T-helper 17 cell (primary cell): ENCODE results near the gene ZNF750. TPM values are rescaled to one million over a fixed set of nuclear protein-coding genes. Genes with fewer than 3 reads are reported as not detected.
"Not testable (repeated sequence)": the region's sequence is repeated elsewhere in the genome, so short reads cannot be mapped to it uniquely, and the experiment has no call there.

Source experiments
- ATAC-seq: fragments of 150-1000 bp; cut with Tn5 transposase; 2 replicates; pipeline ENCODE4 v1.10.0; 2021; ENCODE audit warnings: mild to moderate bottlenecking, moderate library complexity
- DNase-seq, 3 donors: peaks; one replicate each; pipeline versions ENCODE4 v3.0.0 to v3.0.0-alpha.2; 2020 to 2021
- H3K9me3 ChIP-seq: one replicate; pipeline ENCODE4 v1.7.0; 2013; ENCODE audit warnings: low read length, mild to moderate bottlenecking; ENCODE audit not compliant: control insufficient read depth, poor library complexity, severe bottlenecking
- H3K27ac Mint-ChIP-seq: one replicate; pipeline ENCODE4 v1.8.0; 2022; ENCODE audit warnings: mild to moderate bottlenecking, moderate library complexity, mixed read lengths
- H3K27me3 Mint-ChIP-seq: one replicate; pipeline ENCODE4 v1.8.0; 2022; ENCODE audit warnings: mixed read lengths
- H3K36me3 Mint-ChIP-seq: one replicate; pipeline ENCODE4 v1.8.0; 2022; ENCODE audit warnings: low read depth, mixed read lengths
- H3K4me1 Mint-ChIP-seq: one replicate; pipeline ENCODE4 v1.8.0; 2022; ENCODE audit warnings: mild to moderate bottlenecking, mixed read lengths
- H3K4me3 Mint-ChIP-seq: one replicate; pipeline ENCODE4 v1.8.0; 2022; ENCODE audit warnings: mild to moderate bottlenecking, moderate library complexity, mixed read lengths
- total RNA-seq, 4 donors: library from RNA in 2 of 4; stranded (reverse) in 2 of 4; gene quantifications; one replicate each; pipeline ENCODE4 v1.2.3 and lab custom pipeline; 2022 to 2026

ZNF750 gene
- total RNA-seq, 2 donors from 2014 or later: not detected

DNA sequence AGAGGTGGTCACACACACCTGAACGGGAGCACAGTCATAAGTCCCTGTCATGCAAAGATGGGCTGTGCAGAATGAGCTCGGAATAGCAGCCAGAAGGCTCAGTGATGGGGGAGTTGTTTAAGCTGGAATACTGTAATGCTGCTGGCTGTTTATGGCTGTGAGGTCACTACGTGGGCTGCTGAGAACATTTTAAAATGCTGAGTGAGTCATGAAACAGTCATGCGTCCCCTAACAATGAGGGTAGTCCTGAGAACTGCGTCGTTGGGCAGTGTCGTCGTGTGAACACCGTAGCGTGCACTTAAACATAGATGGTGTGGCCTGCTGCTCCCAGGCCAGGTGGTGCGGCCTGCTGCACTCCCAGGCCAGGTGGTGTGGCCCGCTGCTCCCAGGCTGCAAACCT lies 48.3 kb downstream of the ZNF750 start:
- no peak for ATAC-seq
- Mint-ChIP-seq H3K27me3 (no peaks in the 10 kb centered on the region), H3K4me3 (no peak overlapping the region), H3K36me3 (no peaks in the 10 kb centered on the region), H3K27ac (no peak overlapping the region), H3K4me1 (peaks cover 9% of the 10 kb centered on the region)
- H3K9me3 ChIP-seq: no peaks in the 10 kb centered on the region
- DNase-seq: no peak

DNA sequence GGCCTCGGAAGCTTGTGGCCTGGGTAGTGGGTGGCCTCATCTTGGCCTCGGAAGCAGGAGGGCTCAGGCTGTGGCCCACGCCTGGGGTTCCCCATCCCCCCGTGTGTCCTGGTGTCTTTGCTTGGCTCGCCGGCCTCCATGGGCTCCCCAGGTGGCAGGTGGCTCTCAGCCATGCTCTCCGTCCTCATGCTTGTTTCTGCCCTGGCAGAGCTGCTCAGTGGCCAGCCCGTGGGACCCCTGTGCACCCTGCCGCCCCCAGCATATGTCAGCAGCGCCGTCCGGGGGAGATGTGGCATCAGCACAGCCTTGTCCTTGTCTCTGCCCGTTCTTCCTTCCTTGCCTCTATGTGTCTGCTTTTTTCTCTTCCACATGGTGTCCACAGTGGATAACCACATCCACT lies 49.4 kb downstream of the ZNF750 start:
- Mint-ChIP-seq H3K4me3 (no peak overlapping the region), H3K4me1 (peaks cover 9% of the 10 kb centered on the region), H3K27me3 (no peaks in the 10 kb centered on the region), H3K27ac (peak overlapping the region; percentile 57), H3K36me3 (no peaks in the 10 kb centered on the region)
- no peaks in the 10 kb centered on the region for H3K9me3 ChIP-seq
- ATAC-seq (no peak), DNase-seq (no peak)

DNA sequence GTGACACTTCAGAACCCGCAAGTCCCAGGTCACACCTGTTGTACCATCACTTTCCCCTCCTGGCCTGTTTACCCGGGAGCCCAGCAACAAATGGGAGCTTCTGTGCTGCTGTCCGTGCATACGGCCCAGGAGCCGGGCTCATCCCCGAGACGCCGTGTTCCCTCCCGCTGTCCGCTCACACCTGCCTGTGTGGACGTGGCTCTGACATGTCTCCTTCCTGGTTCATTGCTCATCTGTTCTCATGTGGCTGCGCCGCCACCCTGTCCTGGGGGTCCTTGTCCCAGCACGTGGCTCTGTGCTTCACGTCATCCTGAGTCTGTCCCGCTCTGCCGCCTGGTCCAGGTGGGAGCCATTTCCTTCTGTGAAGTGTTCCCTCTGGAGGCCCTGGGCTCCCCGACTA lies 50.0 kb downstream of the ZNF750 start:
- Mint-ChIP-seq H3K4me1 (peaks cover 9% of the 10 kb centered on the region), H3K27ac (no peak overlapping the region), H3K4me3 (no peak overlapping the region), H3K27me3 (no peaks in the 10 kb centered on the region), H3K36me3 (no peaks in the 10 kb centered on the region)
- no peaks in the 10 kb centered on the region for H3K9me3 ChIP-seq
- ATAC-seq (no peak), DNase-seq (no peak)

DNA sequence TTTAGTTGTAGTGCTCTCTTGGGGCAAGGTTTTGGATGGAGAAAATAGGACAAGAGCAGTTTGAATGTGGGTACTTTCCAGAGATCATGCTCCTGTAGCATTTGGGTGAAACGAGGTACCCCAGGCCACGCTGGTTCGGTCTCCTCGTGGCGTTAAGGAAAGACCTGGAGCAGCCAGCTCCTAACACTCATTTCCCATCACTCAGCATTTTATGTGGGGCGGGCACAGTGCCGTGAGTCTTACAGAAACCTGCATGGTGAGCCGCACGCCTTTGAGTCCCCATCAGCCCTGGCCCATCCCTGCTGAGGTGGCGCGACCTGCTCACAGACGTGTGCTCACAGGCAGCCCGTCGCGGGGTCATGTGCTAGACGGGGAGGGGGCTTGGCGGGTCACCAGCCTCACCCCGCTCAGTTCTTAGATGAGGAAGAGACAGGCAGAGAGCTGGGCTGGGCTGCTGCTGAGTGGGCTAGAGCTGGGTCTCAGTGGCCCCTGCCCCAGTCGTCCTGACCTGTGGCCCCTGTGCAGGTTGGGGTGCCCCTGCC lies 50.7 kb downstream of the ZNF750 start:
- Mint-ChIP-seq H3K36me3 (no peaks in the 10 kb centered on the region), H3K27ac (no peak overlapping the region), H3K4me3 (no peak overlapping the region), H3K4me1 (peaks cover 9% of the 10 kb centered on the region), H3K27me3 (no peaks in the 10 kb centered on the region)
- no peaks in the 10 kb centered on the region for H3K9me3 ChIP-seq
- ATAC-seq (no peak), DNase-seq (no peak)

DNA sequence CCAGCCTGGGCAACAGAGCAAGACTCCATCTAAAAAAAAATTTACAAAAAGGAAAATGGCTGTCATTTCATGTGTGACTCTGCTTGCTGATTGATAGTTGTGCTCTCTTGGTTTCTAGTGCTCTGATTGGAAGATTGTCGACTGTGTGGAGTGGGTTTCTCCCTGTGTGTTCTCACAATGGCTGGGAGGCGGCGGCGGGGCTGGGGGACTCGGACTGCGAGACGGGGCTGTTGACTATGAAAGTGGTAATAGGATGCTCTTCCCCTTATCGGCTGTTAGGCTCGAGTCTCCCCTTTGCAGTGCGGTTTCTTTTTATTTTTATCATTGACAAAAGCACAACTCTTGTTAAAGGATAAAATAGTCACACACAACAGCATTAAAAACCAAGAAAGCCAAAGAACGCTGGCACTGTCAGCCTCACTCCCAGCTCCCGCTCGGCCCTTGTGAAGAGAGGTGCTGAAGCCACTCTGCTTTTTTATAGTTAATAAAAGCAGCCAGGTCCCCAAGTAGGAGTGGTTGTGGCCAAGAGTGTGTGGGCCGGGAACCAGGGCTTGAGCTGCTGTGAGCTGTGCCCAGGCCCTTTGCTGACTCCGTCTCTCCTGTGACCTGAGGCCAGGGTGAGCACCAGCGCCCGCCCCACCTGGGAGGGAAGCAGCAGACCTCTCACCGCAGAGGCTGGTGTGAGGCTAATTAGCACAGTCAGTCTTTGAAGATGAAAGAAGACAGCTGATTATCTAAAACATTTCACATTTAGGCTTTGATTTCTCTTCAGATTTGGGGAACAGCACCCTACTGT lies 51.4 kb downstream of the ZNF750 start:
- no peak for DNase-seq
- H3K36me3 Mint-ChIP-seq: no peaks in the 10 kb centered on the region
- no peaks in the 10 kb centered on the region for H3K9me3 ChIP-seq
- ATAC-seq: no peak
- H3K4me1 Mint-ChIP-seq: peaks cover 9% of the 10 kb centered on the region
- no peak overlapping the region for H3K4me3 Mint-ChIP-seq
- H3K27me3 Mint-ChIP-seq: no peaks in the 10 kb centered on the region
- H3K27ac Mint-ChIP-seq: peak overlapping the region; percentile 61

DNA sequence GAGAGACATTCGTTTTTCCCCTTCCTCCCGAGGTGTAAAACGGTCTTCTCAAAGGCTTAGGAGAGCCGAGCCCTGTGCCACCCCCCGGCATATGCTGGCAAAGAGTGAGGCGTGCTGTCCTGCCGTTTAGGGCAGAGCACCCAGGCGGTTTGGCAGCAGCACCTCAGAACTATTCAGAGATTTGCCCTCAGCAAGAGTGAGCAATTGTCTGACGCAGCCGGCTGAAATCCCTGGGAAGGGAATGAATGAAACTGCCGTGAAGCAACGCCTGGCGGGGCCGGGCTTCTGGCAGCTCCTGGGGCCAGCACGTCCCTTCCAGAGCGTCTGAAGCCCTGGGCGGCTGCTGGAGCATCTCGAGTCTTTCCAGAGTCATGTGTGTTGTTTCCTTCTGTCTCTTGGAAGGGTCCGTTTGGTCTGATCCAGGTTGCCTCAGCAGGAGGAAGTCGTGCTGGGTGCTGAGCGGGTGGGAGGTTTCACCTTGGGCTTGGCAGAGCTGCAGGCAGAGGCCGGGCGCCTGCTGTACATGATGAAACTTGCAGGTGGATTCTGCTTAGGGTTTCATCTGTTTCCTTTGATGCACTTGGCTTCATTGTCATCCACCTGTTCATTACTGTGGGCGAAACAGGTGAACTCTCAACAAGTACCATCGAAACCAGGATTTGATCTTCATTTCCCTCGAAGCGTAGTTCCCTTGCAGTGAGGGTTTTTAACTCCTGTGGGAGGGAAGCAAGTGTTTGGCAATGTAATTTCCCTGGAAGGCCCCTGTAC lies 52.6 kb downstream of the ZNF750 start:
- H3K36me3 Mint-ChIP-seq: no peaks in the 10 kb centered on the region
- peak overlapping the region; percentile 19 for H3K27ac Mint-ChIP-seq
- DNase-seq (no peak), ATAC-seq (no peak)
- H3K27me3 Mint-ChIP-seq: no peaks in the 10 kb centered on the region
- no peak overlapping the region for H3K4me3 Mint-ChIP-seq
- peaks cover 8% of the 10 kb centered on the region for H3K4me1 Mint-ChIP-seq
- H3K9me3 ChIP-seq: no peaks in the 10 kb centered on the region

DNA sequence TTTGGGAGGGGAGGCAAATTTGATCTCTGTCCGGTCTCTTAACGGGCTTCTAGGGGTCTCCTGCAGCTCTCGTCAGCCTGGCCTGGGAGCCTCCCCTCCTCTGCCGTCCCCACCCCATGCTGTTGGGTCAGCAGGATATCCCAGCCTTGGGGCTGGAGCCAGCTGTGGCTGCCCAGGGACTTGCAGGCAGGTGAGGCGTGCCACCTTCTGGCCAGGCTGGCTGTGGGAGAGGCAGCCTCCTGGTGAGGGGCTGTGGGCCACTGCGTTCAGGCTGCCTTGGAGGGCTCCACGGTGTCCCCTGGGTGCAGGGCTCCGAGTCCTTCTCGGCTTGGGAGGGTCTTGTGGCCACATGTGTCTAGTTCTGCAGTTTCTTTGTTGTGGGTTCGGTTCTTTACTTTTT lies 53.4 kb downstream of the ZNF750 start:
- Mint-ChIP-seq H3K36me3 (no peaks in the 10 kb centered on the region), H3K4me3 (no peak overlapping the region), H3K27me3 (no peaks in the 10 kb centered on the region), H3K27ac (no peak overlapping the region), H3K4me1 (peaks cover 11% of the 10 kb centered on the region)
- ATAC-seq (no peak), DNase-seq (no peak)
- no peaks in the 10 kb centered on the region for H3K9me3 ChIP-seq

DNA sequence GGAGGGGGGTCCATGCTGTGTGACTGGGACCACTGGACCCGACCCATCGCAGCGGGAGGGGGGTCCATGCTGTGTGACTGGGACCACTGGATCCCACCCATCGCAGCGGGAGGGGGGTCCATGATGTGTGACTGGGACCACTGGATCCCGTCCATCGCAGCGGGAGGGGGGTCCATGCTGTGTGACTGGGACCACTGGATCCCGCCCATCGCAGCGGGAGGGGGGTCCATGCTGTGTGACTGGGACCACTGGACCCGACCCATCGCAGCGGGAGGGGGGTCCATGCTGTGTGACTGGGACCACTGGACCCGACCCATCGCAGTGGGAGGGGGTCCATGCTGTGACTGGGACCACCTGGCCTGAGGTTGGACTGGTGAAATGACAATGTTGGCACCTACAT lies 54.2 kb downstream of the ZNF750 start:
- ATAC-seq, H3K27me3 Mint-ChIP-seq, H3K4me3 Mint-ChIP-seq: not testable (repeated sequence)

DNA sequence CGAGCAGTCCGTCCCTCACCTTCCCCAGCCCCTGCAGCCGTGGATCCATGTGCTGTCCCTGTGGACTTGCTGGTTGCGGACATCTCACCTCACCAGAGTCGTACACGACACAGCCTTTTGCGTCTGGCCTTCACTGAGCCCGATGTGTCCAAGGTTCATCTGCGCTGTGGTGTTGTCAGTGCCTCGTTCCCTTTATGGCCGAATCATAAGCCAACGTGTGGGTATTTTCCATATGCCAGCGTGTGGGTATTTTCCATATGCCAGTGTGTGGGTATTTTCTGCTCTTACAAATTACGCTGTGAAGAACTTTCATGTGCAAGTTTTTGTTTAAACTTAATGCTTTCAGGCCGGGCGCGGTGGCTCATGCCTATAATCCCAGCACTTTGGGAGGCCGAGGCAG lies 56.3 kb downstream of the ZNF750 start:
- ATAC-seq (no peak), DNase-seq (no peak)
- Mint-ChIP-seq H3K4me1 (peaks cover 6% of the 10 kb centered on the region), H3K27me3 (no peaks in the 10 kb centered on the region), H3K27ac (peak overlapping the region; percentile 84), H3K36me3 (no peaks in the 10 kb centered on the region), H3K4me3 (no peak overlapping the region)
- no peaks in the 10 kb centered on the region for H3K9me3 ChIP-seq

More for the DNA sequence above, 54.2 kb downstream of the ZNF750 start:
- not testable (repeated sequence) for DNase-seq, H3K27ac Mint-ChIP-seq, H3K36me3 Mint-ChIP-seq, H3K9me3 ChIP-seq
- H3K4me1 Mint-ChIP-seq: peaks cover 11% of the 10 kb centered on the region

DNA sequence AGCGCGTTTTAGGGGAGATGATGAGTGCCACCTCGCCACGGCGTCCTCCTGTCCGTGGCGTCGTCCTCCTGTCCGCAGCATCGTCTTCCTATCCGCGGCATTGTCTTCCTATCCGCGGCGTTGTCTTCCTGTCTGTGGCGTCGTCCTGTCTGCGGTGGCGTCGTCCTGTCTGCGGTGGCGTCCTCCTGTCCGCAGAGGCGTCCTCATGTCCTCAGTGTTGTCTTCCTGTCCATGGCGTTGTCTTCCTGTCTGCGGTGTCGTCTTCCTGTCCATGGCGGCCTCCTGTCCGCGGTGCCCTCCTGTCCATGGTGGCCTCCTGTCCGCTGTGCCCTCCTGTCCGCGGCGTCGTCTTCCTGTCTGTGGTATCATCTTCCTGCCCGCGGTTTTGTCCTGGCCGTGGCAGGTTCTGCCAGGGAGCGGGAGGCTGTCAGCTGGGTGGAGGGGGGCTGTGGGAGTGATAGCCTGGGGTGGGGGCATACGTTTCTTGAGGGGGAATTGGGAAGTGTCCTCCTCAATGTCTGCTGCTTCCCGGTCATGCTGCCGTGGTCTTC lies 57.1 kb downstream of the ZNF750 start:
- no peak for ATAC-seq
- no peak for DNase-seq
- Mint-ChIP-seq H3K27ac (peak overlapping the region; percentile 84), H3K27me3 (no peaks in the 10 kb centered on the region), H3K4me1 (peaks cover 6% of the 10 kb centered on the region), H3K36me3 (no peaks in the 10 kb centered on the region), H3K4me3 (no peak overlapping the region)
- H3K9me3 ChIP-seq: no peaks in the 10 kb centered on the region

DNA sequence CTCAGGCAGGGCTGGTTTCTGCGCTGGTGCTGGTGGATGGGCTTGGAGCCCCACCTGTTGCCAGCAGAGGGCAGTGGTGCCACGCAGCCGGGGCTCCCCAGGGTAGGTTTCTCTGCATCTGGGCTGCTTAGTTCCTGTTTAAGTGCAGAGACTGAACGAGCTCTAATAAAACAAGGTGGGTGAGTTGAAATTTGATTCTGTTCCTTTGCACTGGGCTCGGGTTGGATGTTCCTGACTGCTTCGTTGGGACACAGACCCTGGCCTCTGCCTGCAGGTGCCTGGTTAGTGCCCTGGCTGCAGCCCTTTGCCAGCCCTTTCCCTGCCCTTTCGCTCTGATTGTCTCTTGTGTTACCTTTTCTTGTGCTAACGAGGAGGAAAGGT lies 57.9 kb downstream of the ZNF750 start:
- Mint-ChIP-seq H3K36me3 (peaks cover 2% of the 10 kb centered on the region), H3K4me3 (no peak overlapping the region), H3K27ac (peak overlapping the region; percentile 14), H3K27me3 (no peaks in the 10 kb centered on the region), H3K4me1 (peaks cover 6% of the 10 kb centered on the region)
- ATAC-seq (peak; percentile 100), DNase-seq (peak; percentile 68 to 87 (median 68))
- no peaks in the 10 kb centered on the region for H3K9me3 ChIP-seq

DNA sequence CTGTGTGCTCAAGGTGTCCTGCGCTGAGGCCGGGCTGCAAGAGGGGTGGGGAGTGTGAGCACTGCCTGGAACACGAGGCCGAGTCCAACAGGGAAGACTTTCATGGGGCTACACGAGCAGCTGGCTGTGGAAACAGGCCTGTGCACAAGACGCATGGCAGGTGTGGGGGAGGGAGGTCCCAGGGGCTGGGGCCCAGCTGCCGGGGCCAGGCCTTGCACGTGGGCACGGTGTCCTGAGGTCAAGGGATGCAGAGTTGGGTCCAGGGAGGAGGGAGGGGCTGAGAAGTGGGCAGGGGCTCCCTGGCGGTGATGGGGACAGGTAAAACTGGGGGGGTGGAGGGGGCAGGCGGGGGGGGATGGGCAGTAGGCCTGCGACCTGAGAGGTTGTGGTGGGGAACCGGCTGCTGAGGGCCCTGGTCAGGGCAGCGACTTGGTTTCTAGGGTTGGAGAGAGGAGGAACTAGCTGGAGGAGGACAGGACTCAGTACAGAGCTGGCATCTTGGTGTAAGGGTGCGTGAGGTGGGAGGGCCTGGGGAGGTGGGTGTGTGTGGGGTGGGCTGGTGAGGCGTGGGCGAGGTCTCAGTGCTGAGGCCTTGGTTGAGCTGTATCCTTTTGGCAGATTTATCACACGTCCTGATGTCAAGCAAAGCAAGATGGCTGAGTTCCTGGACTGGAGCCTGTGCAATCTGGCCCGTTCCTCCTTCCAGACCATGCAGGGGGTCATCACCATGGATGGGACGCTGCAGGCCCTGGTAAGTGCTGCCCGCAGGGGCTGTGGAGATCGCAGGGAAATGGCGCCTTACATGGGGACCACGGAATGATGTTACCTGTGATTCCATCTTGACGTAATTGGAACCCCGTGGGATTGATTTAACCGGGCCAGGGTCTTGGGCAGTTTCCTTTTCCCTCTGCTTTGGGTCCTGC lies 58.6 kb downstream of the ZNF750 start:
- no peaks in the 10 kb centered on the region for H3K9me3 ChIP-seq
- Mint-ChIP-seq H3K27ac (no peak overlapping the region), H3K4me1 (peaks cover 6% of the 10 kb centered on the region), H3K36me3 (peaks cover 2% of the 10 kb centered on the region), H3K4me3 (no peak overlapping the region), H3K27me3 (no peaks in the 10 kb centered on the region)
- ATAC-seq (no peak), DNase-seq (no peak)
